H1 (cell line): ENCODE measurements around the gene POLRMT. TPM values are rescaled to one million over a fixed set of nuclear protein-coding genes. Genes with fewer than 3 reads are reported as not detected.

ENCODE experiments used
- CTCF ChIA-PET: fragments of 300-600 bp; sonication (Branson Sonifier 250); formaldehyde crosslinking; loops from one replicate; lab custom pipeline; 2021; ENCODE audit not compliant: partially characterized antibody; lab: Charles Lee
- POLR2A ChIA-PET: fragments of 300-600 bp; sonication (Branson Sonifier 250); formaldehyde crosslinking; loops from one replicate; lab custom pipeline; 2021; ENCODE audit warnings: inconsistent platforms; ENCODE audit not compliant: partially characterized antibody; lab: Charles Lee
- DNase-seq, 2 experiments: peaks; one replicate each; pipeline versions ENCODE4 v3.0.0 to v3.0.0-alpha.2; 2010 to 2022; ENCODE audit warnings: low spot score in 2 of 2, low read depth in 1 of 2, mixed read lengths in 1 of 2
- FAIRE-seq: peaks from 2 replicates; lab custom pipeline; 2011; peaks lifted over from hg19 to GRCh38; lab: Jason Lieb, UNC
- H2AFZ ChIP-seq: 2 replicates; pipeline ENCODE4 v1.8.1; 2012; ENCODE audit warnings: low read length, inconsistent platforms
- H2AK5ac ChIP-seq: 2 replicates; pipeline ENCODE4 v1.6.1; 2013; ENCODE audit warnings: low read depth, low read length
- H2BK120ac ChIP-seq: replicated peaks from 2 replicates; pipeline ENCODE3; 2013; ENCODE audit warnings: low read depth, low read length, inconsistent platforms
- H2BK12ac ChIP-seq: 2 replicates; pipeline ENCODE4 v1.6.1; 2013; ENCODE audit warnings: low read depth, low read length
- H2BK15ac ChIP-seq: 2 replicates; pipeline ENCODE4 v1.6.1; 2013; ENCODE audit warnings: low read length
- H2BK20ac ChIP-seq: 2 replicates; pipeline ENCODE4 v1.6.1; 2013; ENCODE audit warnings: low read length
- H2BK5ac ChIP-seq: 2 replicates; pipeline ENCODE4 v1.6.1; 2013; ENCODE audit warnings: low read depth, low read length
- H3K14ac ChIP-seq: 2 replicates; pipeline ENCODE4 v1.6.1; 2013; ENCODE audit warnings: inconsistent platforms; ENCODE audit not compliant: insufficient read length
- H3K18ac ChIP-seq: 2 replicates; pipeline ENCODE4 v1.6.1; 2013; ENCODE audit warnings: low read length; ENCODE audit errors: extremely low read depth
- H3K23ac ChIP-seq: 2 replicates; pipeline ENCODE4 v1.6.1; 2013; ENCODE audit warnings: inconsistent platforms; ENCODE audit not compliant: insufficient read length
- H3K23me2 ChIP-seq: 2 replicates; pipeline ENCODE4 v1.6.1; 2013; ENCODE audit warnings: low read depth, low read length
- H3K27ac ChIP-seq: 2 replicates; pipeline ENCODE4 v1.6.1; 2011; ENCODE audit warnings: low read depth, low read length, inconsistent platforms
- H3K27me3 ChIP-seq, 4 experiments: replicated peaks in 1 of 4; 1 replicate in 1 of 4; 2 replicates in 3 of 4; pipeline versions ENCODE4 v1.6.1 to v1.8.1; 2011 to 2013; ENCODE audit warnings: low read length in 3 of 4, mild to moderate bottlenecking in 3 of 4, inconsistent platforms in 2 of 4, mixed read lengths in 2 of 4, moderate library complexity in 1 of 4; ENCODE audit not compliant: control insufficient read depth in 3 of 4, insufficient read depth in 3 of 4; ENCODE audit errors: extremely low read depth in 1 of 4
- H3K36me3 ChIP-seq, 4 experiments: 2 replicates each; pipeline versions ENCODE4 v1.6.1 to v1.8.1; 2011 to 2013; ENCODE audit warnings: mild to moderate bottlenecking in 4 of 4, low read length in 3 of 4, moderate library complexity in 2 of 4, control low read depth in 1 of 4, inconsistent platforms in 1 of 4; ENCODE audit not compliant: insufficient read depth in 4 of 4, control insufficient read depth in 2 of 4
- H3K4ac ChIP-seq: replicated peaks from 2 replicates; pipeline ENCODE3; 2013; ENCODE audit warnings: low read length, low read depth, mixed read lengths, inconsistent platforms; ENCODE audit not compliant: insufficient read length
- H3K4me1 ChIP-seq, 4 experiments: replicated peaks in 1 of 4; 1 replicate in 1 of 4; 2 replicates in 3 of 4; pipeline versions ENCODE4 v1.6.1 to v1.8.1; 2011 to 2013; ENCODE audit warnings: low read length in 3 of 4, inconsistent platforms in 2 of 4, mixed read lengths in 1 of 4; ENCODE audit not compliant: insufficient read depth in 4 of 4, control insufficient read depth in 3 of 4
- H3K4me2 ChIP-seq, 2 experiments: 2 replicates each; pipeline versions ENCODE4 v1.6.1 to v1.8.1; 2011 to 2013; ENCODE audit warnings: low read depth in 2 of 2, low read length in 2 of 2, control low read depth in 1 of 2, inconsistent platforms in 1 of 2, mild to moderate bottlenecking in 1 of 2; ENCODE audit not compliant: insufficient read depth in 1 of 2
- H3K4me3 ChIP-seq, 4 experiments: fragments of 200-600, 300-600 bp in 1 of 4; sonication (generic), shearing (Covaris generic), sonication (Bioruptor Twin) in 1 of 4; 2 replicates each; pipeline versions ENCODE4 v1.5.1 to v1.8.1; 2011 to 2016; ENCODE audit warnings: low read length in 4 of 4, low read depth in 3 of 4, control low read depth in 2 of 4, inconsistent platforms in 2 of 4, mild to moderate bottlenecking in 2 of 4, mixed read lengths in 1 of 4, moderate library complexity in 1 of 4; ENCODE audit not compliant: insufficient read depth in 2 of 4; ENCODE audit errors: extremely low read depth in 1 of 4
- H3K56ac ChIP-seq: replicated peaks from 2 replicates; pipeline ENCODE3; 2013; ENCODE audit warnings: low read depth, mild to moderate bottlenecking, mixed read lengths, low read length, inconsistent platforms; ENCODE audit not compliant: insufficient read length
- H3K79me1 ChIP-seq: 2 replicates; pipeline ENCODE4 v1.6.1; 2013; ENCODE audit warnings: low read depth, low read length, control low read depth
- H3K79me2 ChIP-seq, 2 experiments: 2 replicates each; pipeline versions ENCODE4 v1.6.1 to v1.8.1; 2012 to 2013; ENCODE audit warnings: low read length in 2 of 2, mild to moderate bottlenecking in 2 of 2, inconsistent platforms in 1 of 2; ENCODE audit not compliant: insufficient read depth in 2 of 2, control insufficient read depth in 1 of 2
- H3K9ac ChIP-seq, 4 experiments: replicated peaks in 1 of 4; 1 replicate in 1 of 4; 2 replicates in 3 of 4; pipeline versions ENCODE4 v1.6.1 to v1.8.1; 2011 to 2013; ENCODE audit warnings: low read depth in 3 of 4, low read length in 3 of 4, control low read depth in 2 of 4, mild to moderate bottlenecking in 2 of 4, moderate library complexity in 2 of 4, inconsistent platforms in 1 of 4; ENCODE audit errors: extremely low read depth in 1 of 4
- H3K9me3 ChIP-seq, 2 experiments: 2 replicates each; pipeline versions ENCODE4 v1.6.1 to v1.8.1; 2012 to 2013; ENCODE audit warnings: mild to moderate bottlenecking in 2 of 2, moderate library complexity in 2 of 2, control low read depth in 1 of 2, inconsistent platforms in 1 of 2, low read depth in 1 of 2, low read length in 1 of 2, mixed read lengths in 1 of 2; ENCODE audit not compliant: insufficient read depth in 2 of 2
- H4K20me1 ChIP-seq, 2 experiments: replicated peaks in 1 of 2; 2 replicates each; pipeline versions ENCODE3 to v1.8.1; 2011 to 2013; ENCODE audit warnings: inconsistent platforms in 2 of 2, low read length in 2 of 2, mild to moderate bottlenecking in 1 of 2; ENCODE audit not compliant: insufficient read depth in 2 of 2, control insufficient read depth in 1 of 2
- H4K5ac ChIP-seq: 2 replicates; pipeline ENCODE4 v1.6.1; 2013; ENCODE audit warnings: low read length, low read depth, mixed read lengths, inconsistent platforms; ENCODE audit not compliant: insufficient read length
- H4K8ac ChIP-seq: 2 replicates; pipeline ENCODE4 v1.8.0; 2013; ENCODE audit warnings: mild to moderate bottlenecking, moderate library complexity, low read length, inconsistent platforms; ENCODE audit not compliant: insufficient read depth; ENCODE audit errors: extremely low read depth
- H4K91ac ChIP-seq: replicated peaks from 2 replicates; pipeline ENCODE3; 2013; ENCODE audit warnings: low read length, mixed read lengths, inconsistent platforms; ENCODE audit not compliant: insufficient read length
- BRCA1 ChIP-seq: IDR thresholded peaks from 2 replicates; pipeline ENCODE4 v1.6.1; 2012; ENCODE audit warnings: low read depth, low read length, improper control_type of control experiment
- CEBPB ChIP-seq: IDR thresholded peaks from 2 replicates; pipeline ENCODE4 v1.6.1; 2012; ENCODE audit warnings: low read depth, low read length
- GABPA ChIP-seq: IDR thresholded peaks from 2 replicates; pipeline ENCODE4 v1.6.1; 2011; ENCODE audit warnings: mild to moderate bottlenecking, low read length, moderate library complexity, borderline replicate concordance; ENCODE audit not compliant: insufficient read depth
- YY1 ChIP-seq: IDR thresholded peaks from 2 replicates; pipeline ENCODE4 v1.6.1; 2011; ENCODE audit warnings: low read depth, mild to moderate bottlenecking, low read length
- WGBS, 2 experiments: shearing (Covaris generic) in 1 of 2; methylation state at CpG; one replicate each; pipeline versions ENCODE4 v1.1.6 to v1.1.7; 2013 to 2015; ENCODE audit warnings: low lambda C conversion rate in 2 of 2, mixed read lengths in 2 of 2, inconsistent platforms in 1 of 2, low coverage in 1 of 2, missing lambda C conversion rate in 1 of 2; ENCODE audit not compliant: insufficient replicate concordance in 2 of 2, insufficient coverage in 1 of 2, insufficient read length in 1 of 2; ENCODE audit errors: extremely low coverage in 1 of 2, missing lambda C conversion rate in 1 of 2; 5-methylcytosine and 5-hydroxymethylcytosine counted together
- polyA plus RNA-seq, 7 experiments: library from polyadenylated mRNA; depleted of rRNA in 3 of 7; stranded (reverse) in 5 of 7; unstranded in 2 of 7; fragments of >200 nt in 5 of 7; fragments of 200-250 nt in 2 of 7; gene quantifications; 1 replicate in 5 of 7; 2 replicates in 1 of 7; 4 replicates in 1 of 7; pipeline versions ENCODE4 v1.2.1 to v1.2.3, GENCODE V29; 2011 to 2013; ENCODE audit warnings: missing spikeins in 2 of 7, mixed read lengths in 2 of 7
- total RNA-seq: library from RNA; stranded (reverse); fragmentation: NEBNext Ultra II Directional; extraction: Animal tissue kit (Norgen Biotek cat#: 25700); gene quantifications from 2 replicates; pipeline ENCODE4 v1.2.1, GENCODE V29; 2021

The POLRMT gene
- total and polyA plus RNA-seq, 2 of the 8 experiments (the other 6 are each of a cell fraction or from before 2014, with no cell fraction given), result 93.0 to 111 TPM

GRCh38 chr19:657611-658010 lies 24.3 kb upstream of the POLRMT start:
- Histone ChIP-seq H4K20me1 (peaks cover 58 to 59% of the 10 kb centered on the region in 2 experiments), H4K8ac (no peak overlapping the region)
- CTCF ChIA-PET, result interaction anchor here (1.9 kb wide), 1 partner anchor 30 kb away, joined by 10 read pairs; no protein-coding TSS in a partner anchor

More at GRCh38 chr19:657611-658010, 24.3 kb upstream of the POLRMT start:
- TF ChIP-seq GABPA, result no peak
- no peak for TF ChIP-seq BRCA1
- no peak for TF ChIP-seq CEBPB
- TF ChIP-seq YY1, result no peak
- Histone ChIP-seq H2BK15ac (no peak overlapping the region), H3K79me2 (peaks cover 61 to 98% of the 10 kb centered on the region in 2 experiments), H3K23me2 (peaks cover 3% of the 10 kb centered on the region; the same call in 1 of the 2 replicates), H3K27me3 (no peaks in the 10 kb centered on the region), H3K18ac (no peak overlapping the region), H3K4me2 (no peak overlapping the region), H4K91ac (no peak overlapping the region), H2BK12ac (no peak overlapping the region), H3K4ac (no peak overlapping the region), H2BK20ac (no peak overlapping the region), H2BK5ac (no peak overlapping the region), H3K79me1 (peaks cover 18% of the 10 kb centered on the region), H3K27ac (no peak overlapping the region), H2BK120ac (no peak overlapping the region), H3K9ac (no peak overlapping the region), H3K36me3 (peaks cover 0 to 9% (median 3%) of the 10 kb centered on the region in 4 experiments; a peak in 5 of 8 replicates), H3K14ac (no peak overlapping the region), H3K23ac (no peak overlapping the region), H2AFZ (no peak overlapping the region), H3K9me3 (no peaks in the 10 kb centered on the region), H3K4me3 (no peak overlapping the region), H3K56ac (no peak overlapping the region), H3K4me1 (peaks cover 0 to 11% (median 5%) of the 10 kb centered on the region in 4 experiments; a peak in 5 of 7 replicates), H4K5ac (no peak overlapping the region), H2AK5ac (no peak overlapping the region)
- 87% methylated on average over 14 of the region's 19 CpGs; no CpG with 5 or more reads in 1 of the 2 experiments for WGBS, 2 experiments
- no peak for DNase-seq
- no peak for FAIRE-seq
- POLR2A ChIA-PET, result interaction anchor here (0.8 to 2.0 kb wide), 4 partner anchors 10 to 86 kb away, joined by 3 to 9 read pairs (median 3); no protein-coding TSS in a partner anchor
